Vagina (tissue), 2 donors: ENCODE results near the gene SEPHS2. TPM values are rescaled to one million over a fixed set of nuclear protein-coding genes. Genes with fewer than 3 reads are reported as not detected.
"Not testable (repeated sequence)": the region's sequence is repeated elsewhere in the genome, so short reads cannot be mapped to it uniquely, and the experiment has no call there.

Source experiments
- DNase-seq, 2 donors: peaks; one replicate each; pipeline ENCODE4 v3.0.0-alpha.2; 2017; ENCODE audit errors: extremely low spot score in 2 of 2
- H3K27ac ChIP-seq: fragments of 200-600 bp; sonication (generic); one replicate; pipeline ENCODE4 v1.5.1; 2019
- H3K27me3 ChIP-seq: fragments of 200-600 bp; sonication (generic); one replicate; pipeline ENCODE4 v1.5.1; 2019
- H3K36me3 ChIP-seq, 2 donors: fragments of 200-600 bp; sonication (generic); one replicate each; pipeline ENCODE4 v1.5.1; 2017 to 2019
- H3K4me1 ChIP-seq: fragments of 200-600 bp; sonication (generic); one replicate; pipeline ENCODE4 v1.5.1; 2019
- H3K4me3 ChIP-seq, 2 donors: fragments of 200-600 bp; sonication (generic); 1 replicate in 1 of 2; 2 replicates in 1 of 2; pipeline ENCODE4 v1.5.1; 2016 to 2019
- H3K9me3 ChIP-seq: fragments of 200-600 bp; sonication (generic); one replicate; pipeline ENCODE4 v1.5.1; 2019
- POLR2A ChIP-seq, 2 donors: fragments of 450-650 bp; IDR thresholded peaks; one replicate each; pipeline ENCODE4 v1.6.1; 2017; ENCODE audit warnings: antibody characterized with exemption in 2 of 2, mild to moderate bottlenecking in 2 of 2, moderate library complexity in 2 of 2
- POLR2AphosphoS5 ChIP-seq, 2 donors: sonication (generic); formaldehyde crosslinking; IDR thresholded peaks; one replicate each; pipeline ENCODE4 v1.9.0; 2017; ENCODE audit warnings: antibody characterized with exemption in 2 of 2, mild to moderate bottlenecking in 2 of 2, low read depth in 1 of 2; ENCODE audit not compliant: insufficient read depth in 1 of 2
- intact Hi-C: fragments of 100-400 bp; cut with DNase I; formaldehyde crosslinking; loops from one replicate; pipeline ENCODE4 v1.15.1; 2023
- total RNA-seq: library from RNA; depleted of rRNA; stranded (reverse); fragments of >200 nt; gene quantifications from one replicate; pipeline ENCODE4 v1.2.3, GENCODE V29; 2016
- TF ChIP-seq, protein P1 (sequence below), 3 experiments: fragments of 450-650 bp in 2 of 3; fragments of 200-600 bp in 1 of 3; sonication (generic) in 1 of 3; IDR thresholded peaks; one replicate each; pipeline ENCODE4 v1.5.1; 2017 to 2019; ENCODE audit warnings: antibody characterized with exemption in 3 of 3, mild to moderate bottlenecking in 2 of 3, moderate library complexity in 2 of 3

The SEPHS2 gene
- total RNA-seq, 1 donor from 2014 or later: 28.0 TPM

DNA sequence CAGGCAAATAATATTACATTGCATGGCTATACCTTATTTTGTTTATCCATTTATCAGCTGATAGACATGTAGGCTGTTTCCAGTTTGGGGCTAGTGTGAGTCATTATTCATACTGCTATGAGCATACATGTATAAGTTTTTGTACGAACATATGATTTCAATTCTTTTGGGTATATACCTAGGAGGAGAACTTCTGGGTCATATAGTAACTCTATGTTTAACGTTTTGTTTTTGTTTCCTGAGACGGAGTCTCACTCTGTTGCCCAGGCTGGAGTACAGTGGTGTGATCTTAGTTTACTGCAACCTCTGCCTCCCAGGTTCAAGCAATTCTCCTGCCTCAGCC is 24.5 kb upstream of the SEPHS2 start:
- no peak for TF ChIP-seq POLR2AphosphoS5 (IDR thresholded peaks at IDR 0.05; ENCODE audit: insufficient read depth in 1 of 2, low read depth in 1 of 2)
- no peak for TF ChIP-seq POLR2A (IDR thresholded peaks at IDR 0.05)
- TF ChIP-seq, protein P1, sequence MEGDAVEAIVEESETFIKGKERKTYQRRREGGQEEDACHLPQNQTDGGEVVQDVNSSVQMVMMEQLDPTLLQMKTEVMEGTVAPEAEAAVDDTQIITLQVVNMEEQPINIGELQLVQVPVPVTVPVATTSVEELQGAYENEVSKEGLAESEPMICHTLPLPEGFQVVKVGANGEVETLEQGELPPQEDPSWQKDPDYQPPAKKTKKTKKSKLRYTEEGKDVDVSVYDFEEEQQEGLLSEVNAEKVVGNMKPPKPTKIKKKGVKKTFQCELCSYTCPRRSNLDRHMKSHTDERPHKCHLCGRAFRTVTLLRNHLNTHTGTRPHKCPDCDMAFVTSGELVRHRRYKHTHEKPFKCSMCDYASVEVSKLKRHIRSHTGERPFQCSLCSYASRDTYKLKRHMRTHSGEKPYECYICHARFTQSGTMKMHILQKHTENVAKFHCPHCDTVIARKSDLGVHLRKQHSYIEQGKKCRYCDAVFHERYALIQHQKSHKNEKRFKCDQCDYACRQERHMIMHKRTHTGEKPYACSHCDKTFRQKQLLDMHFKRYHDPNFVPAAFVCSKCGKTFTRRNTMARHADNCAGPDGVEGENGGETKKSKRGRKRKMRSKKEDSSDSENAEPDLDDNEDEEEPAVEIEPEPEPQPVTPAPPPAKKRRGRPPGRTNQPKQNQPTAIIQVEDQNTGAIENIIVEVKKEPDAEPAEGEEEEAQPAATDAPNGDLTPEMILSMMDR (IDR thresholded peaks at IDR 0.05): no peak
- Histone ChIP-seq H3K27ac (no peak overlapping the region), H3K36me3 (no peaks in the 10 kb centered on the region), H3K27me3 (no peaks in the 10 kb centered on the region), H3K9me3 (no peaks in the 10 kb centered on the region), H3K4me1 (no peaks in the 10 kb centered on the region), H3K4me3 (no peak overlapping the region)
- intact Hi-C loops: no loop called here
- DNase-seq: no peak

DNA sequence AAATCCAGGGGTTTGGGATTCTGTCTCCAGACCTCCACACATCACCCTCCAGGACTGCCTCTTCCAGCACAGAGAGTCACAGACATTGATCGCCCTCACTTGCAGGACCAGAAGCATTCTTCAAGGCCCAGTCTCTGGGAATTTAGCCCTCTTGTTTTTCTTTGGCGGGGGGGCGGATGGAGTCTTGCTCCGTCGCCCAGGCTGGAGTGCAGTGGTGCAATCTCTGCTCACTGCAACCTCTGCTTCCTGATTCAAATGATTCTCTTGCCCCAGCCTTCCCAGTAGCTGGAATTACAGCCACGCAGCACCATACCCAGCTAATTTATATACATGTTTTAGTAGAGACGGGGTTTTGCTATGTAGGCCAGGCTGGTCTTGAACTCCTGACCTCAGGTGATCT is 18.4 kb upstream of the SEPHS2 start:
- no peaks in the 10 kb centered on the region for H3K9me3 ChIP-seq
- no peaks in the 10 kb centered on the region for H3K4me1 ChIP-seq
- H3K4me3 ChIP-seq: no peak overlapping the region
- H3K27ac ChIP-seq: no peak overlapping the region
- TF ChIP-seq, protein P1 (IDR thresholded peaks at IDR 0.05): no peak
- TF ChIP-seq POLR2AphosphoS5 (IDR thresholded peaks at IDR 0.05; ENCODE audit: insufficient read depth in 1 of 2, low read depth in 1 of 2) (no peak), POLR2A (IDR thresholded peaks at IDR 0.05) (no peak)
- DNase-seq: no peak
- H3K27me3 ChIP-seq: no peaks in the 10 kb centered on the region
- intact Hi-C loops: no loop called here
- no peaks in the 10 kb centered on the region for H3K36me3 ChIP-seq

DNA sequence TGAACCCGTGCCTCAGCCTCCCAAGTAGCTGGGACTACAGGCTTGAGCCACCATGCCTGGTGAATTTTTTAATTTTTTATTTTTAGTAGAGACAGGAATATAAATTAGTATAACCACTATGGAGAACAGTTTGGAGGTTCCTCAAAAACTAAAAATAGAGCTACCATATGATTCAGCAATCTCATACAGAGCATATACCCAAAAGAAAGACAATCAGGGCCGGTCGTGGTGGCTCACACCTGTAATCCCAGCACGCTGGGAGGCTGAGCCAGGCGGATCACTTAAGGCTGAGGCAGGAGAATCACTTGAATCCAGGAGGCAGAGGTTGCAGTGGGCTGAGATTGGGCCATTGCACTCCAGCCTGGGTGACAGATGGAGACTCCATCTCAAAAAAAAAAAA is 15.8 kb upstream of the SEPHS2 start:
- H3K9me3 ChIP-seq, H3K27ac ChIP-seq, H3K36me3 ChIP-seq, DNase-seq, H3K4me3 ChIP-seq, intact Hi-C loops, H3K27me3 ChIP-seq, H3K4me1 ChIP-seq: not testable (repeated sequence)

DNA sequence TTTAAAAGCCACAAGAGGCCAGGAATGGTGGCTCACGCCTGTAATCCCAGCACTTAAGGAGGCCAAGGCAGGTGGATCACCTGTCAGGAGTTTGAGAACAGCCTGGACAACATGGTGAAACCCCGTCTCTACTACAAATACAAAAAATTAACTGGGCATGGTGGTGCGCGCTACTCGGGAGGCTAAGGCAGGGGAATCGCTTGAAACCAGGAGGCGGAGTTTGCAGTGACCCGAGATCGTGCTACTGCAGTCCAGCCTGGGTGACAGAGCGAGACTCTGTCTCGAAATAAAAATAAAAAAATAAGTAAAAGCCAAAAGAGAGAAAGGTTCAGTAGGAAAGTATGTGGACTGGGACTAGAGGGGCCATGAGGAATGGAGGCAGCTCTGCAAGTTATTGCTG is 13.8 kb upstream of the SEPHS2 start:
- Histone ChIP-seq H3K9me3 (no peaks in the 10 kb centered on the region), H3K36me3 (no peaks in the 10 kb centered on the region), H3K27ac (no peak overlapping the region), H3K4me1 (no peaks in the 10 kb centered on the region), H3K27me3 (no peaks in the 10 kb centered on the region), H3K4me3 (no peak overlapping the region)
- intact Hi-C loops: no loop called here
- TF ChIP-seq, protein P1 (IDR thresholded peaks at IDR 0.05): no peak
- TF ChIP-seq POLR2A (IDR thresholded peaks at IDR 0.05): no peak
- no peak for TF ChIP-seq POLR2AphosphoS5 (IDR thresholded peaks at IDR 0.05; ENCODE audit: insufficient read depth in 1 of 2, low read depth in 1 of 2)
- no peak for DNase-seq

DNA sequence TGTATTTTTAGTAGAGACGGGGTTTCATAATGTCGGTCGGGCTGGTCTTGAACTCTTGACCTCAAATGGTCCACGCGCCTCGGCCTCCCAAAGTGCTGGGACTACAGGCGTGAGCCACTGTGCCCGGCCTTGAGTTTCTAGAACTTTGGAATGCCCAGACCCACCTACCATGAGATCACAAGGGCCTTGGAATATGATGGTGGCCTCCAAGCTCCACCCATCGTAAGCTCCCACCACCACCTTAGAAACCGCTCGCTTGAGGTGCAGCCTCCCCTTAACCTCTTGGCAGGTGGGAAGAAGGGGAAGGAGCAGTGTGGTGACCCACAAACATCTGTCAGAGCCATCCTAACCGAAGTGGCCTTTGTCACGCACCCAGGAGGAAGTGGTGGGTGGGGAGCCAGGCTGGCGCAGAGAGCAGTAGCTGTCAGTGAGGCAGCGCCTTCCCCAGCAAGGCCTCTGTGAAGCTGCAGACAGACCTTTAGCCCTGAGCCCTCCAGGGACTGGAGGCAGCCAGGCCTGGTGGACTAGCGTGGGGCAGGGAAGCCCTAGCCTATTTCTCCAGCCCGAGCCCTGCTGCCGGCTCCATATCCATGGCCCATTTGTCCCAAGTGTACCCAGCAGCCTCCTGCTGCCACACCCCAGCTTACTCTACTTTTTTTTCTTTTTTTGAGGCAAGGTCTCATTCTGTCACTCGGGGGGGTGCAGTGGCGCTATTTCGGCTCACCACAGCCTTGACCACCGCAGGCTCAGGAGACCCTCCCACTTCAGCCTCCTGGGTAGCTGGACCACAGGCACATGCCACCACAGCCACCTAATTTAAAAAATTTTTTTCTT is 13.1 kb upstream of the SEPHS2 start:
- Histone ChIP-seq H3K36me3 (no peaks in the 10 kb centered on the region), H3K9me3 (no peaks in the 10 kb centered on the region), H3K27me3 (no peaks in the 10 kb centered on the region), H3K27ac (no peak overlapping the region), H3K4me1 (no peaks in the 10 kb centered on the region), H3K4me3 (no peak overlapping the region)
- TF ChIP-seq, protein P1 (IDR thresholded peaks at IDR 0.05): no peak
- TF ChIP-seq POLR2AphosphoS5 (IDR thresholded peaks at IDR 0.05; ENCODE audit: insufficient read depth in 1 of 2, low read depth in 1 of 2) (no peak), POLR2A (IDR thresholded peaks at IDR 0.05) (no peak)
- no peak for DNase-seq
- intact Hi-C loops: no loop called here
